Naive B cell (primary cell): Measurements from ENCODE around the gene TSPAN9. TPM values are rescaled to one million over a fixed set of nuclear protein-coding genes. Genes with fewer than 3 reads are reported as not detected.

ENCODE experiments used
- ATAC-seq, 2 donors: fragments of 150-1000 bp; cut with Tn5 transposase; 2 replicates each; pipeline ENCODE4 v1.10.0; 2021; ENCODE audit warnings: low read depth in 2 of 2, mild to moderate bottlenecking in 2 of 2, moderate library complexity in 2 of 2
- DNase-seq: peaks from one replicate; pipeline ENCODE4 v3.0.0; 2022
- H3K27ac Mint-ChIP-seq, 6 donors: one replicate each; pipeline ENCODE4 v1.8.0; 2020 to 2022; ENCODE audit warnings: mild to moderate bottlenecking in 6 of 6, mixed read lengths in 6 of 6, moderate library complexity in 5 of 6, inconsistent platforms in 2 of 6
- H3K27me3 Mint-ChIP-seq, 3 donors: one replicate each; pipeline ENCODE4 v1.8.0; 2021 to 2022; ENCODE audit warnings: mixed read lengths in 3 of 3, mild to moderate bottlenecking in 1 of 3
- H3K36me3 Mint-ChIP-seq, 2 donors: one replicate each; pipeline ENCODE4 v1.8.0; 2020 to 2022; ENCODE audit warnings: mixed read lengths in 2 of 2, inconsistent platforms in 1 of 2, mild to moderate bottlenecking in 1 of 2
- H3K4me1 Mint-ChIP-seq, 3 donors: one replicate each; pipeline ENCODE4 v1.8.0; 2020 to 2022; ENCODE audit warnings: mixed read lengths in 3 of 3, inconsistent platforms in 1 of 3, mild to moderate bottlenecking in 1 of 3, moderate library complexity in 1 of 3
- H3K4me3 Mint-ChIP-seq, 8 donors: one replicate each; pipeline ENCODE4 v1.8.0; 2020 to 2022; ENCODE audit warnings: mild to moderate bottlenecking in 8 of 8, mixed read lengths in 8 of 8, moderate library complexity in 8 of 8, inconsistent platforms in 2 of 8
- H3K9me3 Mint-ChIP-seq, 7 donors: one replicate each; pipeline ENCODE4 v1.8.0; 2020 to 2022; ENCODE audit warnings: mixed read lengths in 7 of 7, mild to moderate bottlenecking in 5 of 7, inconsistent platforms in 2 of 7, moderate library complexity in 1 of 7
- polyA plus RNA-seq, 6 donors: library from polyadenylated mRNA; unstranded; fragments of 300-500 nt; fragmentation: Illumina TruSeq; gene quantifications; one replicate each; pipeline ENCODE4 v1.2.3, GENCODE V29; 2021; ENCODE audit warnings: low read depth in 6 of 6

Gene TSPAN9
- polyA plus RNA-seq, 6 donors from 2014 or later = 0.26 to 0.49 (median 0.41) TPM; not detected in 2

DNA sequence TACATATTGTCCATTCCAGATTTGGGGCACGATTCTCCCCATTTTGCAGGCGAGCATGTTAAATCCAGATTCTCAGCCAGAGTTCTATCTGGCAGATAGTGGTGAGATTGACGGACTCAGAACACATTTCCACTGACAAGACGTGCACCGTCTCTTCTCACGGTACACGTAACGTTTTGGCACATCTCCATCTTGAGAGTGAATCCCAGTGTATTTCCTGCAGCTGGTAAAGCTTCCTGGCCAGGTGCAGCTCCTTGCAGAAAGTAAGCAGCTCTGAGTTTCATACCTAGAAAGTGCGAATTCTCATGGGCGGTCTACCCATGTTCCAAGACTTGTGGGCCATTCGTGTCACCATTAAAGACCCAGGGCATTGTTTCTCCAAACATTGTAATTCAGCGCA lies 102.6 kb downstream of the TSPAN9 start:
- Mint-ChIP-seq H3K4me3 (peak overlapping the region in 1 of 8 donors; percentile 55), H3K9me3 (no peaks in the 10 kb centered on the region), H3K27me3 (peaks cover 5 to 46% (median 37%) of the 10 kb centered on the region in 3 donors), H3K4me1 (peaks cover 12 to 35% (median 31%) of the 10 kb centered on the region in 3 donors), H3K36me3 (no peaks in the 10 kb centered on the region), H3K27ac (no peak overlapping the region)
- ATAC-seq (no peak), DNase-seq (no peak)

DNA sequence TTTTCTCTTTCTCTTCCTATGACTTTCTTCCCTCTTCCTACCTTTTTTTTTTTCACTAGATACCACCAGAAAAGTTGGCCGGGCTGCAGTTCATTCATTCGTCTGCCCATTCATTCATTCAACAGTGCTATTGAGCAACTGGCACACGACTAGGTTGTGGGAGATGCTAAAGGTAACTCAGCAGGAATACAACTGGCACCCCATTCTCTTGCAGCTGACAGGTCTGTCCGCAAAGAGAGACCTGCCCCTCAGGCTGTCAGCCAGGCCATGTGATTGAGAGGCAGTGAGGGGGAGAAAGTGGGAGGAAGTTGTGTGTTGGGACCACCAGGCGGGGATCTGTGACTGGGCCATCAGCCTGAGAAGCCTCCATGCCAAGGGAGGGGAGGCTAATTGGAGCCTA lies 105.2 kb downstream of the TSPAN9 start:
- no peak for DNase-seq
- H3K4me3 Mint-ChIP-seq = peak overlapping the region in 1 of 8 donors; percentile 71
- no peak overlapping the region for H3K27ac Mint-ChIP-seq
- H3K36me3 Mint-ChIP-seq = no peaks in the 10 kb centered on the region
- H3K27me3 Mint-ChIP-seq = peaks cover 5 to 54% (median 40%) of the 10 kb centered on the region in 3 donors
- peaks cover 27 to 57% (median 53%) of the 10 kb centered on the region in 3 donors for H3K4me1 Mint-ChIP-seq
- no peak for ATAC-seq
- no peaks in the 10 kb centered on the region for H3K9me3 Mint-ChIP-seq

DNA sequence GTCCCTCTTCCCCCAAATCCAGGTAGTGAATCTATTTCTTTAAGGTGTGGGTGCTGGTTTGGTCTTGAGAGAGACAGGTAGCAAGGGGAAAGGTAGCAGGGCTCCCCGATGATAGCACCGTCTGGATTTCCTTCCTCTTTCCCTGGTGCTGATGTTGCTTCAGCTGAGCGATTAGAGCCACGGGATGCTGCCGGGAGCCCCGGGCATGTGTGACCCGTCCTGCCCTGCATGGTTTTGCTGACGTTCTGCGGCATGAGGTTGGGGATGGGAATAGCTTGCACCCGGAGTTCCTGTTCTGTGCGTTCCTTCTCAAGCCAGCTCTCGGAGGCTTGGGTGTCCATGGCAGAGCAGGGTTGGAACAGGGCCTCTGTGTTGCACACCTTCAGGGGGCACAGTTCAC lies 107.3 kb downstream of the TSPAN9 start:
- Mint-ChIP-seq H3K27me3 (peaks cover 0 to 51% (median 49%) of the 10 kb centered on the region in 3 donors), H3K36me3 (no peaks in the 10 kb centered on the region), H3K9me3 (no peaks in the 10 kb centered on the region), H3K4me3 (peak overlapping the region in 1 of 8 donors; percentile 21), H3K27ac (no peak overlapping the region), H3K4me1 (peaks cover 27 to 52% (median 40%) of the 10 kb centered on the region in 3 donors)
- DNase-seq (no peak), ATAC-seq (no peak)

DNA sequence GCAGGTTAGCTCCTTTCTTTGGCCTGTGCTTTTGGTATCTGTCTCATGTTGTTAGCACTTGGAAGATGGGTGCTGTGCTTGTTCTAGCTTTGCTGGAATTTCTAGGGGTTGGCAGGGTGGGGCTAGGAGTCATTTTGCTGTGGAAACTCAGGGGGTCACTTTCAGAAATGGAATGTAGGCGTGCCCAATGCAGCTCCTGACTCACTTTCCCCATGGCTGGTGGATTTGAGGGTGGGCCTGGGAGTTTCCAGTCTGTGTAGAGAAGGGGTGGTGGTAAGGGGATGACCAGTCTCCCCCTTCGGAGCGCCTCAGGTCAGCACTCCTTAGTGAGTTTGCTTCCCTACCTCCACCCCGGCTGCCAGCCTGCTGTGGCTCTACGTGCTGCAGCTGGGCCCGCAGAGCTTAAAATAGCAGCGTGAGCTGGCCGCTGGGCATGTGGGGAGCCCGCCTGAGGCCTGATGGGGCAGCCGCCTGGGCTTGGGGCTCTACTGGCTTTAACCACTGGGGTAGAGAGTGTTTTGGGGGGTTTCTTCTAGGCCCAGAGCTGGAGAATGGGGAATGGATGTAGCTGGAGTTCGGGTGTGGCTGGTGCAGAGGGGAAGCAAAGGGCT lies 108.2 kb downstream of the TSPAN9 start:
- H3K4me3 Mint-ChIP-seq = peak overlapping the region in 1 of 8 donors; percentile 67
- no peaks in the 10 kb centered on the region for H3K9me3 Mint-ChIP-seq

DNA sequence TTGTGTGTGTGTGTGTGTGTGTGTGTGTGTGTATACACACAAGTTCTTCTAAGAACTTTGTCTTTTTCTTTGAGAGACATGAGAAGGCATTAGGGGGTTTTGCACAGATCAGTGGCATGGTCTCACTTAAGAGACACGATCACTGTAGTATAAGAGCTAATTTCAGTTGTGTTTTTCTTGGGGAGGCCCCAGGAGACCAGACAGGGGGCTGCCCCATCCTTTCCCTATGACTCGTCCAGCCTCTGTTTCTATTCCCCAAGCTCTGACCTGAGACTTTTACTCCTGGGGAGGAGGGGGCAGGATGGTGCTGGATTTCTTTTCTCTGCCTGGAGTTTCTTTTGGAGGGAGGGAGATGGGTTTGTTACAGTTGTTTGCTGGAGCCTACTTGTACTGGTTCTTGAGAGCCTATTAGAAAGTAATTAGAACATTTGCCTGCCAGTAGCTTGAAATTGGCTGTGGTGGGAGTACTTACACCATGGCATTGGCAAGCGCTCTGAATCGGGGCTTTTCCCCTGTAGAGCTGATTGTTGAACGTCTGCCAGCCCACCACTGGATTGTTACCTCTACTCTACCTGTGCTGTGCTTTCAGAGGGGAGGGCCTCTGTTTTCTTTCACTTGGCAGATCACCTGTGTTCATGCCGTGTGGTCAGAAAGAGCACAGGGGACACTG lies 109.5 kb downstream of the TSPAN9 start:
- H3K4me1 Mint-ChIP-seq = peaks cover 32 to 50% (median 33%) of the 10 kb centered on the region in 3 donors
- H3K36me3 Mint-ChIP-seq = no peaks in the 10 kb centered on the region
- DNase-seq (no peak), ATAC-seq (peak; percentile 48 to 60)
- peaks cover under 1 to 60% (median 51%) of the 10 kb centered on the region in 3 donors for H3K27me3 Mint-ChIP-seq
- no peaks in the 10 kb centered on the region for H3K9me3 Mint-ChIP-seq
- H3K27ac Mint-ChIP-seq = peak overlapping the region in 3 of 6 donors; percentile 2 to 26 (median 24)
- H3K4me3 Mint-ChIP-seq = peak overlapping the region in 2 of 8 donors; percentile 63 to 73

More for the DNA sequence above, 108.2 kb downstream of the TSPAN9 start:
- peaks cover 0 to 58% (median 51%) of the 10 kb centered on the region in 3 donors for H3K27me3 Mint-ChIP-seq
- H3K36me3 Mint-ChIP-seq = no peaks in the 10 kb centered on the region
- H3K27ac Mint-ChIP-seq = peak overlapping the region in 1 of 6 donors; percentile 34
- DNase-seq (no peak), ATAC-seq (no peak)
- peaks cover 32 to 50% (median 32%) of the 10 kb centered on the region in 3 donors for H3K4me1 Mint-ChIP-seq

DNA sequence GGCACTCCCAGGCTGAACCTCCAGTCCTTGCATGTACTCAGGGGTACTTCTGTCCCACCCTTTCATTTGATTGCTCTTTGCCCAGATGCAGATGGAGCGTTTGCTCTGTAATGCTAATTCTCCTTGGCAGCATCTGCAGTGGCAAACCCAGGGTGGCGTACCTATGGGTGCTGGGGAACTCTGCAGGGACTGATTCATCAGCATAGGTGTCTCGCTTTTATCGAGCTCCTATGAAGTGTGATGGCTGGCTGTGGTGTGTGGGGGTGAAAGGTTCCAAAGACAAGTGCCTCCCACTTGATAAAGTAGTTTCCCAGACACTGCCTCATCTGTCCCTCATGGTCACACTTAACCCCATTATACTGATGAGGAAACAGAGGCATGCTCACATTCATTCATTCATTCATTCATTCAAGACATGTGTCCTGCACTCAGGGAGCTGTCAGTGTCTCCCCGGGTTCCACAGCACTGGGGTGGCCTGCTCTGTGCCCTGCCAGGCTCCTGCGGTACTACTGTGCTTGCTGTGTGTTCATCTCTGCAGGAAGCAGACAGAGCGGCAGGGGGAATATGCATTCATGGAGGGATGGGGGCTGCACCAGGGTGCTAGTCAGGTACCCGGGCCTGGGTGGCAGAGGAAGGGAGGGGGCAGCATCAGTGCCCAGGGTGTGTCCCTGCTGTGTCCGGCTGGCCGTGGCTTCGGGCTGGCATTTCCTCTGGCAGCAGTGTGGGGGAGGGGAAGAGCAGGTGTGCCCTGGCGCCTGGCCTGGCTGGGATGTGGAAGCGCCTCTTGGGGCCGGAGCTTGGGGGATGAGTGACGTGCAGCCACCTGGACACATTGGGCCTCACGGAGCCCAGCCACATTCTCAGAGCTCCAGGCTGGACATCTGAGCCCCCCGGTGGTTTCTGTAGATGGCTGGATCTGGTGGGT lies 110.9 kb downstream of the TSPAN9 start:
- no peak for DNase-seq
- Mint-ChIP-seq H3K27me3 (peaks cover 5 to 60% (median 50%) of the 10 kb centered on the region in 3 donors), H3K36me3 (no peaks in the 10 kb centered on the region), H3K4me3 (peak overlapping the region in 1 of 8 donors; percentile 47), H3K4me1 (peaks cover 32 to 50% (median 33%) of the 10 kb centered on the region in 3 donors), H3K9me3 (no peaks in the 10 kb centered on the region), H3K27ac (no peak overlapping the region)
- no peak for ATAC-seq

DNA sequence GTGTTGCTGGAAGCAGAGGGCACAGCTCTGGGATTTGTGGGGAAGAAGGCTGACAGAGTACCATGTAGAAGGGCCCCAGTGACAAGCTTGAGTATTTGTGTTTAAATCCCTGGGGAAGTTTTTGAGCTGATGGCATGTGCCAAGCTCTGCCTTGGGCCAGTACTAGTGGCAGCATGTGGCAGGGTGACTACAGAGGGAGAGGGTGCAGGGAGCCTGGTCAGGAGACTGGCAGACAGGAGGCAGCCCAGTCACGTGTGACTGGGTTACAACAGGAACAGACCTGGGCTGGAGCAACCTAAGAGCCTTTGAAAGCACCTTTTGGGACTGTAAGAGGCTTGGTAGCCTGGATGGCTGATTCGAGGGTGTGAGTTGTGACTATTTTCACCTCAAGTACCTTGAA lies 112.1 kb downstream of the TSPAN9 start:
- ATAC-seq (no peak), DNase-seq (no peak)
- no peaks in the 10 kb centered on the region for H3K36me3 Mint-ChIP-seq
- H3K4me1 Mint-ChIP-seq = peaks cover 32 to 50% (median 33%) of the 10 kb centered on the region in 3 donors
- no peak overlapping the region for H3K27ac Mint-ChIP-seq
- no peaks in the 10 kb centered on the region for H3K9me3 Mint-ChIP-seq
- peaks cover 5 to 63% (median 50%) of the 10 kb centered on the region in 3 donors for H3K27me3 Mint-ChIP-seq
- H3K4me3 Mint-ChIP-seq = peak overlapping the region in 1 of 8 donors; percentile 21

DNA sequence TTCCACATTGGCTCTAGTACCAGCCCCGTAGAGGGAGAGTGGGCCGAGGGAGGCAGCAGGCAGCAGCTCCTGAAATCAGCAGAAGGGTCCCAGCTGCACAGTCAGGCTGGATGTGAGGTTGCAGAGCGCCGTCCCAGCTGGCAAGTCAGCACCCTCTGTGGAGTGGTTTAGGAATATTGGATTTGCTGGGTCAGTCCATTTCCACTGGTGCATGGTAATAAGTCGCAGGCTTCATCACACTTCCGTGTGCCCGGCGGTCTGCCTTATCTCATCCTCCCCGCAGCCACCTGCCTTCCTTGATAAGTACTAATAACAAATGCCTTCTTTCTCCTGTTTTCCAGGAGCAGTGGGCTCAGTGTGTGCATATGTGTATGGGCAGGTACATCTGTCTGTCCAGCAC lies 112.9 kb downstream of the TSPAN9 start:
- ATAC-seq = no peak
- H3K4me3 Mint-ChIP-seq = no peak overlapping the region
- peaks cover 0 to 1% (median 0%) of the 10 kb centered on the region in 7 donors for H3K9me3 Mint-ChIP-seq
- H3K36me3 Mint-ChIP-seq = no peaks in the 10 kb centered on the region
- DNase-seq = no peak
- peaks cover 5 to 64% (median 48%) of the 10 kb centered on the region in 3 donors for H3K27me3 Mint-ChIP-seq
- H3K27ac Mint-ChIP-seq = no peak overlapping the region
- H3K4me1 Mint-ChIP-seq = peaks cover 27 to 45% (median 33%) of the 10 kb centered on the region in 3 donors

DNA sequence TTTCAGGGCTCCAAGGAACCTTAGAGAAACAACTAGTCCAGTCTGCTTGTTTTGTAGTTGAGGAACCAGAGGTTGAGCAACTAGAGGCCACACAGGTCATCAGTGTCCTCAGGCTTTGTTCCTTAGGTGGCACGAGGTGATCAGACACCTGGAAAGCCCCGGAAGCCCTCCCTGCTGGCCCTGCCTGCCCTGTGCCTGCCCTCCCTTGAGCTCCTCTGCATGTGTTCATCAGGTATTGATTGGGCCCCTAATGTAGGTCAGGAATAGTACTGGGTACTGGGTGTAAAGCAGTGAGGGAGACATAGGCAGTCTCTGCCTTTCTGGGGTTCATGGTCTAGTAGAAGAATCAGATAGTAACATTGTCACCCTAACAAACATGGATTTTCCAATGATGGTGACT lies 114.3 kb downstream of the TSPAN9 start:
- Mint-ChIP-seq H3K27me3 (peaks cover 11 to 74% (median 44%) of the 10 kb centered on the region in 3 donors), H3K4me1 (peaks cover 16 to 32% (median 28%) of the 10 kb centered on the region in 3 donors), H3K36me3 (no peaks in the 10 kb centered on the region), H3K4me3 (no peak overlapping the region), H3K27ac (peak overlapping the region in 1 of 6 donors; percentile 12), H3K9me3 (peaks cover 0 to 1% (median 0%) of the 10 kb centered on the region in 7 donors)
- ATAC-seq (no peak), DNase-seq (no peak)

DNA sequence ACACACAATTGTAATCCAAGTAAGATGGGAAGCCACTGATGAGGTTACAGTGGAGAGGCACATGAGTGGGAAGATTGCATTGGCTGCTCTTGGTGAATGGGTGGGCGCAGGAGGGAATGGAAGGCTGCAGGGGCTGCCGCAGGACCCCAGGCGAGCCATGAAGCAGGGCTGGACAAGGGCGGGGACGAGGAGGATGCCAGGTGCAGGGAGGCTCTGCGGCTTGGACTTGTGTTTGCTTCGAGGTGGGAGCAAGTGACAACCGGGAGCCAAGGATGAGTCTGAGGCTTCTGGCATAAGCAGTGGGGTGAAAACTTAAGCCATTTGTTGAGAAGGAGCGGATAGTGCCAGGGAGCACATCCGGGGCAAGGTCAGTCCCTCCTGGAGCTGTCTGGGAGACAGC lies 115.0 kb downstream of the TSPAN9 start:
- Mint-ChIP-seq H3K9me3 (peaks cover 0 to 1% (median 0%) of the 10 kb centered on the region in 7 donors), H3K4me1 (peaks cover 11 to 24% (median 20%) of the 10 kb centered on the region in 3 donors), H3K27ac (no peak overlapping the region), H3K36me3 (no peaks in the 10 kb centered on the region), H3K4me3 (no peak overlapping the region), H3K27me3 (peaks cover 16 to 78% (median 49%) of the 10 kb centered on the region in 3 donors)
- DNase-seq = no peak
- no peak for ATAC-seq

DNA sequence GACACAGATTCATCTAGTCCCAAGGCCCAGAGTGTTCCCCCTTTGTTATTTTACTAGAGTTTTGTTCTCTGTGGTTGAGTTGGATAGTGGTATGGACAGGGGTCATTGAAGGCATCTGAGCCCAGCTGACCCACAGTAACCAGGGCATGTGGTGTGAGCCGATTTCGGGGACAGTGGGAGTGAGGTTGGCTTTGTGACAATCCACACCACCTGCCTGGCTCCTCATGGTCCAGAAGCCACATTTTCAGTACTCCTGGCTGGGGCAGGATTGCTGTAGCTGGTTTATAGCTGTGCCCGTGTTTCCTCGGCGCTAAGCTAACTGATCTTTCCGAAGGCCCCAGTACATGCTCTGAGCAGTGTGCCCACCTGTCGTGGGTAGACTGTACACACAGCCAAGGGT lies 116.0 kb downstream of the TSPAN9 start:
- H3K27ac Mint-ChIP-seq = no peak overlapping the region
- H3K9me3 Mint-ChIP-seq = peaks cover 0 to 1% (median 0%) of the 10 kb centered on the region in 7 donors
- H3K27me3 Mint-ChIP-seq = peaks cover 17 to 78% (median 50%) of the 10 kb centered on the region in 3 donors

DNA sequence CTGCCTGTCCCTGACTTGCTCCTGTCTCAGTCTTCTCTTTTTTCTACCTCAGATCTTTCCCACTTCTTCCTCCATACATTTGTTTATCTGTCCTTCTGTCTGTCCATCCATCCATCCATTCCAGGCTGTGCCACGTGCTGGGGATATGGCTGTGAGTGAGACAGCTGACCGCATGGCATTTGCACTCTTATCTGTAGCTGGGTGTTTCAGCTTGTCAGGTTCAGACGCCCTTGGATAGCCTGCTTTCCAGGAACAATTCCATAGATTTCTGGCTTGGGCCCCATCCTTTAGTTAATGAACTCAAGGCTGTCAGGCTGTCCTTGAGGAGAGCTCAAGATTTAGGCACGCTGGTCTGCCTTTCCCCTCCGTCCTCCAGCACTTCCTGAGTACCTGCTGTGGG lies 116.6 kb downstream of the TSPAN9 start:
- ATAC-seq (no peak), DNase-seq (no peak)
- Mint-ChIP-seq H3K27me3 (peaks cover 17 to 78% (median 52%) of the 10 kb centered on the region in 3 donors), H3K27ac (no peak overlapping the region), H3K4me1 (peaks cover 5 to 14% (median 10%) of the 10 kb centered on the region in 3 donors), H3K9me3 (peaks cover 0 to 1% (median 0%) of the 10 kb centered on the region in 7 donors), H3K36me3 (no peaks in the 10 kb centered on the region), H3K4me3 (no peak overlapping the region)

More for the DNA sequence above, 116.0 kb downstream of the TSPAN9 start:
- Mint-ChIP-seq H3K4me1 (peaks cover 6 to 20% (median 12%) of the 10 kb centered on the region in 3 donors), H3K4me3 (no peak overlapping the region), H3K36me3 (no peaks in the 10 kb centered on the region)
- DNase-seq = no peak
- ATAC-seq = no peak

DNA sequence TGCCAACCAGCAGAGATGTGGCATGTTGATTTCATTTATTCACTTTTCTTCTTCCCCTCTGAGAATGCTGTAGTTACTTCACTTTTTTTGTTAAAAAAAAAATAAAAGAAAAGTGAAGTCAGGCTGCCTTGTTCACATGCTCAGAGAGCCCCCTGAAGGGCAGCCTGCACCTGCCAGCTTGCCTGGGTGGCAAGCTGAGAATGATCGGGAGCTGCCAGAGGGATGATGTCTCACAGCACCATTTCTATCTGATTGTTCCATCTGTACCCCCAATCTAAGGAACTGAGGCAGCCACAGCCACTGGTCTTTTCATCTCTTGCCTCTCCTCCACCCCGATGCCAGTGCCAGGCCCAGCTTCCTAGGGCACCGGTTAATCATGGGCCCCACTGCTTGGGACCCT lies 118.2 kb downstream of the TSPAN9 start:
- H3K27ac Mint-ChIP-seq = no peak overlapping the region
- peaks cover 24 to 77% (median 58%) of the 10 kb centered on the region in 3 donors for H3K27me3 Mint-ChIP-seq
- H3K4me3 Mint-ChIP-seq = no peak overlapping the region
- ATAC-seq = no peak
- DNase-seq = no peak
- peaks cover 0 to 1% (median 0%) of the 10 kb centered on the region in 7 donors for H3K9me3 Mint-ChIP-seq
- H3K36me3 Mint-ChIP-seq = no peaks in the 10 kb centered on the region
- H3K4me1 Mint-ChIP-seq = peaks cover 5 to 14% (median 6%) of the 10 kb centered on the region in 3 donors
